ENCODE measurements around the gene GTF2IRD1.

GRCh38 chr7:74570533-74571156 is 116.9 kb downstream of the GTF2IRD1 start:
- TF ChIP-seq CTCF (IDR thresholded peaks at IDR 0.05) (no peak), SIN3A (IDR thresholded peaks at IDR 0.05; ENCODE audit: borderline replicate concordance, insufficient read depth, low read depth, low read length) (no peak), POLR2AphosphoS5 (IDR thresholded peaks at IDR 0.05; ENCODE audit: low read depth, low read length) (no peak), REST (IDR thresholded peaks at IDR 0.05; ENCODE audit: insufficient read depth in 1 of 2, low read depth in 2 of 2, low read length in 1 of 2) (no peak)
